CD4-positive, alpha-beta T cell treated with Interferon gamma for 1 hour (primary cell): Measurements from ENCODE around the gene MYO9A.
"Not testable (repeated sequence)": the region's sequence is repeated elsewhere in the genome, so short reads cannot be mapped to it uniquely, and the experiment has no call there.

ENCODE experiments used
- DNase-seq: peaks from one replicate; pipeline ENCODE4 v3.0.0-alpha.2; 2020

MYO9A gene

GRCh38 chr15:72086920-72087648 lies 30.9 kb downstream of the MYO9A start:
- DNase-seq: no peak

- DNase-seq: no peak
These were observed 31.8 kb downstream of the MYO9A start for GRCh38 chr15:72086010-72086697.

- DNase-seq: no peak
These were observed 35.8 kb downstream of the MYO9A start for GRCh38 chr15:72082176-72082575.

- DNase-seq: no peak
These were observed 39.1 kb downstream of the MYO9A start for GRCh38 chr15:72078887-72079286.

- DNase-seq: no peak
These were observed 40.0 kb downstream of the MYO9A start for GRCh38 chr15:72077950-72078349.

- DNase-seq: no peak
These were observed 43.5 kb downstream of the MYO9A start for GRCh38 chr15:72074335-72075060.

GRCh38 chr15:72071448-72071825 lies 46.5 kb downstream of the MYO9A start:
- not testable (repeated sequence) for DNase-seq

- no peak for DNase-seq
These were observed 47.0 kb downstream of the MYO9A start for GRCh38 chr15:72070817-72071447.

GRCh38 chr15:72068856-72069255 lies 49.1 kb downstream of the MYO9A start:
- DNase-seq: no peak

- DNase-seq: no peak
These were observed 52.1 kb downstream of the MYO9A start for GRCh38 chr15:72065801-72066200.

GRCh38 chr15:72063186-72063585 lies 54.8 kb downstream of the MYO9A start:
- no peak for DNase-seq

GRCh38 chr15:72062319-72062718 lies 55.6 kb downstream of the MYO9A start:
- no peak for DNase-seq

- DNase-seq: no peak
These were observed 57.2 kb downstream of the MYO9A start for GRCh38 chr15:72060687-72061250.

- no peak for DNase-seq
These were observed 59.4 kb downstream of the MYO9A start for GRCh38 chr15:72058585-72058984.

GRCh38 chr15:72057548-72058091 lies 60.3 kb downstream of the MYO9A start:
- DNase-seq: no peak

GRCh38 chr15:72056217-72056616 lies 61.7 kb downstream of the MYO9A start:
- not testable (repeated sequence) for DNase-seq

- not testable (repeated sequence) for DNase-seq
These were observed 64.7 kb downstream of the MYO9A start for GRCh38 chr15:72053297-72053696.

- DNase-seq: no peak
These were observed 67.2 kb downstream of the MYO9A start for GRCh38 chr15:72050700-72051099.

- no peak for DNase-seq
These were observed 70.9 kb downstream of the MYO9A start for GRCh38 chr15:72047020-72047419.

GRCh38 chr15:72044956-72045355 lies 73.0 kb downstream of the MYO9A start:
- DNase-seq: no peak

GRCh38 chr15:72042865-72043264 lies 75.1 kb downstream of the MYO9A start:
- DNase-seq: no peak

GRCh38 chr15:72042054-72042453 lies 75.9 kb downstream of the MYO9A start:
- no peak for DNase-seq

GRCh38 chr15:72037321-72037720 lies 80.6 kb downstream of the MYO9A start:
- no peak for DNase-seq
